ENCODE results near the gene SLC33A1. TPM values are rescaled to one million over a fixed set of nuclear protein-coding genes. Genes with fewer than 3 reads are reported as not detected.

SLC33A1 gene
- total RNA-seq, 1 donor from 2014 or later = 15.6 TPM

DNA sequence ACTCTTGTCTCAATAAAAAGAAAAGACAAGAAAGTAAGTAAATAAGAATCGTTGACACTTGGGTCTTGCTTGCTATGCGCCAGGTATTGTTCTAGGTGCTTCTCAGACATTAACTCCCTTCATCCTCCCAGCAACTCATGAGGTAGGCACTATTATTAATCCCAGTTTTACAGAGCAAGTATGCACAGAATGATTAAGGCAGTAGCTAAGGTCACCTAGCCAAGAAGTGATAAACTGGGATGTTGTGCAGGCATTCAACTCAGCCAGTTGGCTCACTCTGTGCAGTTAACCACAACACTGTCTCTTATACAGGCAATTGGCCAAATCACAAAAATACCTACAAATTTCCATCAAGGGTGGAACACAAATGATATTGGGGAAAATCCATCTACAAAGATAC lies 46.4 kb downstream of the SLC33A1 start:
- no peaks in the 10 kb centered on the region for H3K9me3 ChIP-seq
- H3K27me3 ChIP-seq = no peaks in the 10 kb centered on the region
- no peak for DNase-seq (ENCODE audit: low spot score in 2 of 2)
- intact Hi-C loops (cut with DNase I) = loop anchor here (2.0 kb wide), 1 partner anchor 47 kb away; the partner anchor contains the start of gene SLC33A1
- H3K36me3 ChIP-seq = no peaks in the 10 kb centered on the region
- H3K27ac ChIP-seq = no peak overlapping the region
- no peak overlapping the region for H3K4me3 ChIP-seq
- H3K4me1 ChIP-seq = no peaks in the 10 kb centered on the region
- TF ChIP-seq, protein P1, sequence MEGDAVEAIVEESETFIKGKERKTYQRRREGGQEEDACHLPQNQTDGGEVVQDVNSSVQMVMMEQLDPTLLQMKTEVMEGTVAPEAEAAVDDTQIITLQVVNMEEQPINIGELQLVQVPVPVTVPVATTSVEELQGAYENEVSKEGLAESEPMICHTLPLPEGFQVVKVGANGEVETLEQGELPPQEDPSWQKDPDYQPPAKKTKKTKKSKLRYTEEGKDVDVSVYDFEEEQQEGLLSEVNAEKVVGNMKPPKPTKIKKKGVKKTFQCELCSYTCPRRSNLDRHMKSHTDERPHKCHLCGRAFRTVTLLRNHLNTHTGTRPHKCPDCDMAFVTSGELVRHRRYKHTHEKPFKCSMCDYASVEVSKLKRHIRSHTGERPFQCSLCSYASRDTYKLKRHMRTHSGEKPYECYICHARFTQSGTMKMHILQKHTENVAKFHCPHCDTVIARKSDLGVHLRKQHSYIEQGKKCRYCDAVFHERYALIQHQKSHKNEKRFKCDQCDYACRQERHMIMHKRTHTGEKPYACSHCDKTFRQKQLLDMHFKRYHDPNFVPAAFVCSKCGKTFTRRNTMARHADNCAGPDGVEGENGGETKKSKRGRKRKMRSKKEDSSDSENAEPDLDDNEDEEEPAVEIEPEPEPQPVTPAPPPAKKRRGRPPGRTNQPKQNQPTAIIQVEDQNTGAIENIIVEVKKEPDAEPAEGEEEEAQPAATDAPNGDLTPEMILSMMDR (IDR thresholded peaks at IDR 0.05) = no peak

DNA sequence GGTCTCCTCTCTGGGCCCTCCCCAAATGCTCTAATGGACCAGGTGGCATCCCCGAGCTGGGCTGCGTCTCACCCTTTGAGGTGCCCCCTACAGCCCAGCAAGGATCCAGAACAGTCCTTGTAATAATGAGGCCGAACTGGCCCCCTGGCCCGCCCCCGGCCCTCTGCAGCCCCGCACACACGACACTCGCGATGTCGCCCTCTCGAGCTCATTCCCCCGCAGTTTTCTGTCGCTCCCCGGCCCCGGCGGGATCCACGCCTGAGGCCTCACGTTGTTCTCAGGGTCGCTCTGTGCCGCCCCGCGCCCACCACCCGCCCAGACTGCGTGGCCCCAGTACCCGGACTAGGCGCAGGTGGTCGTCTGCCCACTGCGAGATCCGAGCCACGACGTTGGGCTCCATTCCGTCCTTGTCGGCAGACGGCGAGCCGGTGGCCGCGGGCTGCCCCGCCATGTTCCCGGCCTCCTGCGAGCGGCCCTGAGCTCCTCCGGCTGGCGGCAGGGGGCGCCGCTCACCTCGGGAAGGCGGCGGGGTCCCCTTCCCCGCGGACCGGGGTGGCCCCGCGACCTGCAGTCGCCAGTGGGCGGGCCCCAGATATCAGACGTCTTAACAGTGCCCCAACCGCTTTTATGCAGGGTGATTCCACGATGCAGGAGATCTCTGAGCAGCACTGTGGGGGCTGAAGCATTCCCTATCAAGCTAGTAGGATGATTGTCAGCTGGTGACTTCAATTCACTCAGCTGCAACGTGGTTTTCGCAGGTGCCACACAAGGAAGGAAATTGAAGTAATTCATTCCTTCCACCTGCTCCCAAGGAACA lies 48.2 kb downstream of the SLC33A1 start, which contains the start of gene C3orf33:
Gene C3orf33 (minus strand): TSS at position 477 of the 817 bp plus-strand sequence. CDS start 26 bp downstream, at position 451.
- no peaks in the 10 kb centered on the region for H3K27me3 ChIP-seq
- H3K4me1 ChIP-seq = no peaks in the 10 kb centered on the region
- TF ChIP-seq, protein P1 (IDR thresholded peaks at IDR 0.05) = peak; percentile 79 to 89 (median 81)
- H3K9me3 ChIP-seq = no peaks in the 10 kb centered on the region
- intact Hi-C loops (cut with DNase I) = loop anchor here (1.0 to 2.0 kb wide), 2 partner anchors 49 to 64 kb away; partner anchors contain the start of genes GMPS and SLC33A1
- H3K36me3 ChIP-seq = no peaks in the 10 kb centered on the region
- peak within 1 kb of the TSS; percentile 79 to 87 for H3K27ac ChIP-seq
- peak within 1 kb of the TSS; percentile 82 to 84 for H3K4me3 ChIP-seq
- DNase-seq (ENCODE audit: low spot score in 2 of 2) = peak in 1 of 2 donors; percentile 78

DNA sequence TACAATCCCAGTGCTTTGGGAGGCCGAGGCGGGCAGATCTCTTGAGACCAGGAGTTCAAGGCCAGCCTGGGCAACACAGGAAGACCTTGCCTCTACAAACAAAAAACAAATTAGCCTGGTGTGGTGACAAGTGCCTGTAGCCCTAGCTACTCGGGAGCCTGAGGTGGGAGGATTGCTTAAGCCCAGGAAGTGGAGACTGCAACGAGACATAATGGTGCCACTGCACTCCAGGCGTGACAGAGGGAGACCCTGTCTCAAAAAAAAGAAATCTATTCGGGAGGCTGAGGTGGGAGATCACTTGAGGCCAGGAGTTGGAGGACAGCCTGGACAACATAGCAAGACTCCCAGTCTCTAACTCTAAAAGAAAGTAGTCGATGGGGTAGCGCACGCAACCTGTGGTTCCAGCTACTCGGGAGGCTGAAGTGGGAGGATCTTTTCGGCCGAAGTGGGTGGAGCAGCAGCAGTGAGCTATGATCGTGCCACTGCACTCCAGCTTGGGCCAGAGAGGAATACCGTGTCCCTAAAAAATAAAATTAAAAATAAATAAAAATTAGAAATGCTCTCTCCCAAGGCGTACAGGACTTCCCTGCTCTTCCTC lies 48.9 kb downstream of the SLC33A1 start:
- no peaks in the 10 kb centered on the region for H3K36me3 ChIP-seq
- H3K27me3 ChIP-seq = no peaks in the 10 kb centered on the region
- intact Hi-C loops (cut with DNase I) = no loop called here
- H3K9me3 ChIP-seq = no peaks in the 10 kb centered on the region
- H3K4me1 ChIP-seq = no peaks in the 10 kb centered on the region
- TF ChIP-seq, protein P1 (IDR thresholded peaks at IDR 0.05) = no peak
- H3K4me3 ChIP-seq = peak overlapping the region; percentile 82 to 84
- DNase-seq (ENCODE audit: low spot score in 2 of 2) = peak in 1 of 2 donors; percentile 64
- peak overlapping the region; percentile 79 to 87 for H3K27ac ChIP-seq

DNA sequence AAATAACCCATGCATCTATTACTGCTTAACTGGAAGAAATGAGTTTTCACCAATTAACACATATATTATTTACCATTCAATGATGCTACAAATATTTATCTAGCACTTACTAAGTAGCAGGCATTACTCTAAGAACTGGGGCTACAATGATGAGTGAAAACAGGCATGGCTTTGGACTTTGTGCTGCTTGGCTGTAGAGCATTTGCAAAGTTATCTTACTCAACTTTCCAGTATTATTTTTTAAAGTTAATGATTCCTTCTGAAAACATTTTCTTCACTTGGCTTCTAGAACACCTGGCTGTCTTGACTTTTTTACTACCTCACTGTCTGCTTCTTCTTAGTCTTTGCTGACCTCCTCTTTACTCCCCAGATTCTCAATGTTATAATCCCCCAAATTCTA lies 49.9 kb downstream of the SLC33A1 start:
- no peak for DNase-seq (ENCODE audit: low spot score in 2 of 2)
- TF ChIP-seq, protein P1 (IDR thresholded peaks at IDR 0.05) = no peak
- no peak overlapping the region for H3K4me3 ChIP-seq
- no peak overlapping the region for H3K27ac ChIP-seq
- H3K36me3 ChIP-seq = peaks cover 0 to 3% of the 10 kb centered on the region in 2 donors
- no peaks in the 10 kb centered on the region for H3K27me3 ChIP-seq
- no peaks in the 10 kb centered on the region for H3K9me3 ChIP-seq
- no peaks in the 10 kb centered on the region for H3K4me1 ChIP-seq
- intact Hi-C loops (cut with DNase I) = no loop called here

DNA sequence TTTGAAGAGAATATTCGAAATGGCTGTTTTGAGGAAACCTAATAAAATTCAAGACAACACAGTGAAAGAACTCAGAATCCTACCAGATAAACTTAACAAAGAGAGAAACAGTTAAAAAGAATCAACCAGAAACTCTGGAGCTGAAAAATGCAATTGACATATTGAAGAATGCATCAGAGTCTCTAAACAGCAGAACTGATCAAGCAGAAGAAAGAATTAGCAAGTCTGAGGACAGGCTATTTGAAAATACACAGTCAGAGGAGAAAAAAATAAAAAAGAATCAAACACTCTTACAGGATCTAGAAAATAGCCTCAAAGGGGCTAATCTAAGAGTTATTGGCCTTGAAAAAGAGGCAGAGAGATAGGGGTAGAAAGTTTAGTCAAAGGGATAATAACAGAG lies 61.7 kb downstream of the SLC33A1 start:
- Histone ChIP-seq H3K4me1 (no peaks in the 10 kb centered on the region), H3K27ac (no peak overlapping the region), H3K36me3 (peaks cover 0 to 18% of the 10 kb centered on the region in 2 donors), H3K4me3 (no peak overlapping the region), H3K9me3 (no peaks in the 10 kb centered on the region), H3K27me3 (no peaks in the 10 kb centered on the region)
- intact Hi-C loops (cut with DNase I) = no loop called here
- TF ChIP-seq, protein P1 (IDR thresholded peaks at IDR 0.05) = no peak
- no peak for DNase-seq (ENCODE audit: low spot score in 2 of 2)

Measured in ascending aorta (tissue), 2 donors.